GM12878 (cell line): ENCODE results near the gene PELO. TPM values are rescaled to one million over a fixed set of nuclear protein-coding genes. Genes with fewer than 3 reads are reported as not detected.

Source experiments
- BACH1 ChIP-seq: fragments of 450-650 bp; IDR thresholded peaks from 2 replicates; pipeline ENCODE4 v1.6.1; 2017; ENCODE audit warnings: mild to moderate bottlenecking, borderline replicate concordance
- NFYA ChIP-seq: IDR thresholded peaks from 2 replicates; pipeline ENCODE4 v1.6.1; 2011; ENCODE audit warnings: low read depth, mild to moderate bottlenecking, low read length, improper control_type of control experiment, borderline replicate concordance
- ZBED1 ChIP-seq: IDR thresholded peaks from 2 replicates; pipeline ENCODE4 v1.6.1; 2016; ENCODE audit warnings: borderline replicate concordance
- polyA plus RNA-seq, 11 experiments: library from polyadenylated mRNA; depleted of rRNA in 4 of 11; unstranded in 6 of 11; stranded (reverse) in 5 of 11; fragments of >200 nt; fragmentation: Nextera tagmentation in 4 of 11; fragmentation: Illumina TruSeq in 1 of 11; extraction: Ambion mirVana in 4 of 11; extraction: Trizol in 1 of 11; gene quantifications; 1 replicate in 1 of 11; 2 replicates in 10 of 11; pipeline versions ENCODE4 v1.2.1 to v1.2.3, GENCODE V29; 2011 to 2016; ENCODE audit warnings: inconsistent platforms in 2 of 11, missing spikeins in 2 of 11, low read depth in 1 of 11
- total RNA-seq, 4 experiments: library from RNA; depleted of rRNA in 3 of 4; stranded (reverse); fragments of >200 nt in 3 of 4; fragmentation: Illumina TruSeq in 1 of 4; extraction: Trizol in 1 of 4; gene quantifications; 2 replicates each; pipeline versions ENCODE4 v1.2.1 to v1.2.3, GENCODE V29; 2013 to 2021
- TF ChIP-seq, protein P1 (sequence below): fragments of 450-650 bp; formaldehyde crosslinking; IDR thresholded peaks from 2 replicates; pipeline ENCODE4 v1.5.0; 2022; ENCODE audit warnings: mild to moderate bottlenecking, missing genetic modification characterization
- TF ChIP-seq, protein P2 (sequence below): fragments of 450-650 bp; IDR thresholded peaks from 2 replicates; pipeline ENCODE4 v1.6.1; 2016; ENCODE audit warnings: mild to moderate bottlenecking
- TF ChIP-seq, protein P3 (sequence below): fragments of 450-650 bp; IDR thresholded peaks from 2 replicates; pipeline ENCODE4 v1.6.1; 2017; ENCODE audit warnings: mild to moderate bottlenecking, moderate library complexity

PELO gene
- total and polyA plus RNA-seq, 10 of the 15 experiments (the other 5 are each of a cell fraction or from before 2014, with no cell fraction given): 5.6 to 11.9 (median 8.7) TPM

DNA sequence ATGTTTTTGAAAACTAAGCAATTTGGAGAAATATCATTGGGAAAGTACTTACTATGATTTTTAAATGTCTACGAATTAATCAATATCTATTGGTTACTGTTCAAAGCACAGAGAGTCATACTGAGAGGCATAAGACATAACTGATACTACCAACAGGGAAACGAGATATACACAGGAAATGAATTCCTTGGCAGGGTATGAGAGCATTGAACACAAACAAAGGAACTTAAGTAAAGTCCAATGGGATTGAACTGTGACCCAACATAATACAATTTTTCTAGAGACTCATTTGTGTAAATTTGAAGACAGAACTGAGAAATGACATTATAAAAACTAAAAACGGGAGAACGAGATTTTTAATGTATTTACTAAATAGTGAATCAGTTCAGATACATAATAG lies 1.3 kb upstream of the PELO start (continued):
- TF ChIP-seq, protein P1, sequence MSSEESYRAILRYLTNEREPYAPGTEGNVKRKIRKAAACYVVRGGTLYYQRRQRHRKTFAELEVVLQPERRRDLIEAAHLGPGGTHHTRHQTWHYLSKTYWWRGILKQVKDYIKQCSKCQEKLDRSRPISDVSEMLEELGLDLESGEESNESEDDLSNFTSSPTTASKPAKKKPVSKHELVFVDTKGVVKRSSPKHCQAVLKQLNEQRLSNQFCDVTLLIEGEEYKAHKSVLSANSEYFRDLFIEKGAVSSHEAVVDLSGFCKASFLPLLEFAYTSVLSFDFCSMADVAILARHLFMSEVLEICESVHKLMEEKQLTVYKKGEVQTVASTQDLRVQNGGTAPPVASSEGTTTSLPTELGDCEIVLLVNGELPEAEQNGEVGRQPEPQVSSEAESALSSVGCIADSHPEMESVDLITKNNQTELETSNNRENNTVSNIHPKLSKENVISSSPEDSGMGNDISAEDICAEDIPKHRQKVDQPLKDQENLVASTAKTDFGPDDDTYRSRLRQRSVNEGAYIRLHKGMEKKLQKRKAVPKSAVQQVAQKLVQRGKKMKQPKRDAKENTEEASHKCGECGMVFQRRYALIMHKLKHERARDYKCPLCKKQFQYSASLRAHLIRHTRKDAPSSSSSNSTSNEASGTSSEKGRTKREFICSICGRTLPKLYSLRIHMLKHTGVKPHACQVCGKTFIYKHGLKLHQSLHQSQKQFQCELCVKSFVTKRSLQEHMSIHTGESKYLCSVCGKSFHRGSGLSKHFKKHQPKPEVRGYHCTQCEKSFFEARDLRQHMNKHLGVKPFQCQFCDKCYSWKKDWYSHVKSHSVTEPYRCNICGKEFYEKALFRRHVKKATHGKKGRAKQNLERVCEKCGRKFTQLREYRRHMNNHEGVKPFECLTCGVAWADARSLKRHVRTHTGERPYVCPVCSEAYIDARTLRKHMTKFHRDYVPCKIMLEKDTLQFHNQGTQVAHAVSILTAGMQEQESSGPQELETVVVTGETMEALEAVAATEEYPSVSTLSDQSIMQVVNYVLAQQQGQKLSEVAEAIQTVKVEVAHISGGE (CRISPR knock-in tag): no peak
- TF ChIP-seq ZBED1 (no peak), BACH1 (no peak), NFYA (no peak)
- TF ChIP-seq, protein P2, sequence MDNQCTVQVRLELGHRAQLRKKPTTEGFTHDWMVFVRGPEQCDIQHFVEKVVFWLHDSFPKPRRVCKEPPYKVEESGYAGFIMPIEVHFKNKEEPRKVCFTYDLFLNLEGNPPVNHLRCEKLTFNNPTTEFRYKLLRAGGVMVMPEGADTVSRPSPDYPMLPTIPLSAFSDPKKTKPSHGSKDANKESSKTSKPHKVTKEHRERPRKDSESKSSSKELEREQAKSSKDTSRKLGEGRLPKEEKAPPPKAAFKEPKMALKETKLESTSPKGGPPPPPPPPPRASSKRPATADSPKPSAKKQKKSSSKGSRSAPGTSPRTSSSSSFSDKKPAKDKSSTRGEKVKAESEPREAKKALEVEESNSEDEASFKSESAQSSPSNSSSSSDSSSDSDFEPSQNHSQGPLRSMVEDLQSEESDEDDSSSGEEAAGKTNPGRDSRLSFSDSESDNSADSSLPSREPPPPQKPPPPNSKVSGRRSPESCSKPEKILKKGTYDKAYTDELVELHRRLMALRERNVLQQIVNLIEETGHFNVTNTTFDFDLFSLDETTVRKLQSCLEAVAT: no peak
- TF ChIP-seq, protein P3, sequence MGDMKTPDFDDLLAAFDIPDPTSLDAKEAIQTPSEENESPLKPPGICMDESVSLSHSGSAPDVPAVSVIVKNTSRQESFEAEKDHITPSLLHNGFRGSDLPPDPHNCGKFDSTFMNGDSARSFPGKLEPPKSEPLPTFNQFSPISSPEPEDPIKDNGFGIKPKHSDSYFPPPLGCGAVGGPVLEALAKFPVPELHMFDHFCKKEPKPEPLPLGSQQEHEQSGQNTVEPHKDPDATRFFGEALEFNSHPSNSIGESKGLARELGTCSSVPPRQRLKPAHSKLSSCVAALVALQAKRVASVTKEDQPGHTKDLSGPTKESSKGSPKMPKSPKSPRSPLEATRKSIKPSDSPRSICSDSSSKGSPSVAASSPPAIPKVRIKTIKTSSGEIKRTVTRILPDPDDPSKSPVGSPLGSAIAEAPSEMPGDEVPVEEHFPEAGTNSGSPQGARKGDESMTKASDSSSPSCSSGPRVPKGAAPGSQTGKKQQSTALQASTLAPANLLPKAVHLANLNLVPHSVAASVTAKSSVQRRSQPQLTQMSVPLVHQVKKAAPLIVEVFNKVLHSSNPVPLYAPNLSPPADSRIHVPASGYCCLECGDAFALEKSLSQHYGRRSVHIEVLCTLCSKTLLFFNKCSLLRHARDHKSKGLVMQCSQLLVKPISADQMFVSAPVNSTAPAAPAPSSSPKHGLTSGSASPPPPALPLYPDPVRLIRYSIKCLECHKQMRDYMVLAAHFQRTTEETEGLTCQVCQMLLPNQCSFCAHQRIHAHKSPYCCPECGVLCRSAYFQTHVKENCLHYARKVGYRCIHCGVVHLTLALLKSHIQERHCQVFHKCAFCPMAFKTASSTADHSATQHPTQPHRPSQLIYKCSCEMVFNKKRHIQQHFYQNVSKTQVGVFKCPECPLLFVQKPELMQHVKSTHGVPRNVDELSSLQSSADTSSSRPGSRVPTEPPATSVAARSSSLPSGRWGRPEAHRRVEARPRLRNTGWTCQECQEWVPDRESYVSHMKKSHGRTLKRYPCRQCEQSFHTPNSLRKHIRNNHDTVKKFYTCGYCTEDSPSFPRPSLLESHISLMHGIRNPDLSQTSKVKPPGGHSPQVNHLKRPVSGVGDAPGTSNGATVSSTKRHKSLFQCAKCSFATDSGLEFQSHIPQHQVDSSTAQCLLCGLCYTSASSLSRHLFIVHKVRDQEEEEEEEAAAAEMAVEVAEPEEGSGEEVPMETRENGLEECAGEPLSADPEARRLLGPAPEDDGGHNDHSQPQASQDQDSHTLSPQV: no peak
